ENCODE data around the gene SH2D1B.

The SH2D1B gene

GRCh38 chr1:162400790-162401355 is 11.1 kb downstream of the SH2D1B start:
- TF ChIP-seq CTCF (IDR thresholded peaks at IDR 0.05; ENCODE audit: low read depth, low read length) = no peak
- H3K4me3 ChIP-seq (ENCODE audit: low read depth, low read length) = no peak overlapping the region
- in situ Hi-C loops (cut with HindIII; ENCODE audit: low sequenced_read_pairs) = no loop called here
- no peak for DNase-seq (ENCODE audit: low read depth, low spot score)

GRCh38 chr1:162398999-162399580 is 12.8 kb downstream of the SH2D1B start:
- TF ChIP-seq CTCF (IDR thresholded peaks at IDR 0.05; ENCODE audit: low read depth, low read length) = no peak
- DNase-seq (ENCODE audit: low read depth, low spot score) = no peak
- in situ Hi-C loops (cut with HindIII; ENCODE audit: low sequenced_read_pairs) = no loop called here
- H3K4me3 ChIP-seq (ENCODE audit: low read depth, low read length) = no peak overlapping the region

- TF ChIP-seq CTCF (IDR thresholded peaks at IDR 0.05; ENCODE audit: low read depth, low read length) = no peak
- no peak overlapping the region for H3K4me3 ChIP-seq (ENCODE audit: low read depth, low read length)
- DNase-seq (ENCODE audit: low read depth, low spot score) = no peak
- in situ Hi-C loops (cut with HindIII; ENCODE audit: low sequenced_read_pairs) = no loop called here
Measured at GRCh38 chr1:162397943-162398560, 13.9 kb downstream of the SH2D1B start.

- in situ Hi-C loops (cut with HindIII; ENCODE audit: low sequenced_read_pairs) = no loop called here
- no peak overlapping the region for H3K4me3 ChIP-seq (ENCODE audit: low read depth, low read length)
- no peak for TF ChIP-seq CTCF (IDR thresholded peaks at IDR 0.05; ENCODE audit: low read depth, low read length)
- DNase-seq (ENCODE audit: low read depth, low spot score) = no peak
Measured at GRCh38 chr1:162397039-162397448, 14.9 kb downstream of the SH2D1B start.

GRCh38 chr1:162396201-162396906 is 15.6 kb downstream of the SH2D1B start:
- TF ChIP-seq CTCF (IDR thresholded peaks at IDR 0.05; ENCODE audit: low read depth, low read length) = no peak
- in situ Hi-C loops (cut with HindIII; ENCODE audit: low sequenced_read_pairs) = no loop called here
- H3K4me3 ChIP-seq (ENCODE audit: low read depth, low read length) = no peak overlapping the region
- no peak for DNase-seq (ENCODE audit: low read depth, low spot score)

GRCh38 chr1:162391790-162392563 is 20.0 kb downstream of the SH2D1B start:
- TF ChIP-seq CTCF (IDR thresholded peaks at IDR 0.05; ENCODE audit: low read depth, low read length) = peak; percentile 89
- no peak overlapping the region for H3K4me3 ChIP-seq (ENCODE audit: low read depth, low read length)
- in situ Hi-C loops (cut with HindIII; ENCODE audit: low sequenced_read_pairs) = no loop called here
- peak; percentile 55 for DNase-seq (ENCODE audit: low read depth, low spot score)

Data from astrocyte of the spinal cord (primary cell).